H1 (cell line): ENCODE results near the gene ALK. TPM values are rescaled to one million over a fixed set of nuclear protein-coding genes. Genes with fewer than 3 reads are reported as not detected.

Source experiments
- CHD7 ChIP-seq: fragments of 300-600 bp; sonication (generic); IDR thresholded peaks from 2 replicates; pipeline ENCODE4 v1.7.1; 2012; ENCODE audit warnings: low read length, moderate library complexity, mild to moderate bottlenecking, inconsistent platforms; ENCODE audit not compliant: insufficient replicate concordance
- KDM1A ChIP-seq: fragments of 200-600, 300-600 bp; sonication (generic); IDR thresholded peaks from 2 replicates; pipeline ENCODE4 v1.7.1; 2016; ENCODE audit warnings: mild to moderate bottlenecking, low read length, borderline replicate concordance
- MAFK ChIP-seq: IDR thresholded peaks from 2 replicates; pipeline ENCODE4 v1.6.1; 2012; ENCODE audit warnings: low read depth, mild to moderate bottlenecking, improper control_type of control experiment, low read length
- MAX ChIP-seq: IDR thresholded peaks from 2 replicates; pipeline ENCODE4 v1.6.1; 2012; ENCODE audit warnings: inconsistent platforms
- SUZ12 ChIP-seq: fragments of 200-600 bp; sonication (generic); IDR thresholded peaks from 2 replicates; pipeline ENCODE4 v1.6.1; 2012; ENCODE audit warnings: mild to moderate bottlenecking, inconsistent platforms, low read length, moderate library complexity, mixed read lengths
- TAF7 ChIP-seq: optimal IDR thresholded peaks from 2 replicates; pipeline ENCODE3; 2011; ENCODE audit warnings: low read depth, mild to moderate bottlenecking, inconsistent platforms, low read length, moderate library complexity, borderline replicate concordance
- polyA plus RNA-seq, 7 experiments: library from polyadenylated mRNA; depleted of rRNA in 3 of 7; stranded (reverse) in 5 of 7; unstranded in 2 of 7; fragments of >200 nt in 5 of 7; fragments of 200-250 nt in 2 of 7; gene quantifications; 1 replicate in 5 of 7; 2 replicates in 1 of 7; 4 replicates in 1 of 7; pipeline versions ENCODE4 v1.2.1 to v1.2.3, GENCODE V29; 2011 to 2013; ENCODE audit warnings: missing spikeins in 2 of 7, mixed read lengths in 2 of 7
- total RNA-seq: library from RNA; stranded (reverse); fragmentation: NEBNext Ultra II Directional; extraction: Animal tissue kit (Norgen Biotek cat#: 25700); gene quantifications from 2 replicates; pipeline ENCODE4 v1.2.1, GENCODE V29; 2021

Gene ALK
- total and polyA plus RNA-seq, 2 of the 8 experiments (the other 6 are each of a cell fraction or from before 2014, with no cell fraction given), result 0.02 to 0.09 TPM

- no peak for TF ChIP-seq CHD7
- no peak for TF ChIP-seq TAF7
- no peak for TF ChIP-seq MAFK
- no peak for TF ChIP-seq KDM1A
- TF ChIP-seq MAX, result no peak
- TF ChIP-seq SUZ12, result no peak
Observed at GRCh38 chr2:29599946-29600345, 321.4 kb downstream of the ALK start (continued).
